Activated CD8-positive, alpha-beta T cell treated with anti-CD3 and anti-CD28 coated beads, Interleukin-2, amount 10 ng/mL, durations not matched to agents 7 days and 5 days (primary cell): ENCODE results near the gene ATAT1. TPM values are rescaled to one million over a fixed set of nuclear protein-coding genes. Genes with fewer than 3 reads are reported as not detected.
A peak's percentile ranks its signal among the peaks of the same experiment; 100 is the strongest.

Experiments used
- ATAC-seq: fragments of 150-1000 bp; cut with Tn5 transposase; one replicate; pipeline ENCODE4 v1.10.0; 2021; ENCODE audit warnings: moderate library complexity
- CTCF ChIA-PET: fragments of 350-600 bp; sonication (Branson Sonifier 250); formaldehyde crosslinking; loops from one replicate; lab custom pipeline; 2021; ENCODE audit warnings: antibody characterized with exemption; lab: Charles Lee
- POLR2A ChIA-PET: fragments of 350-600 bp; sonication (Branson Sonifier 250); formaldehyde crosslinking; loops from one replicate; lab custom pipeline; 2021; ENCODE audit warnings: antibody characterized with exemption; lab: Charles Lee
- DNase-seq: peaks from one replicate; pipeline ENCODE4 v3.0.0-alpha.2; 2020
- H3K27ac Mint-ChIP-seq: one replicate; pipeline ENCODE4 v1.8.0; 2021; ENCODE audit warnings: mild to moderate bottlenecking, mixed read lengths
- H3K27me3 Mint-ChIP-seq: one replicate; pipeline ENCODE4 v1.8.0; 2021; ENCODE audit warnings: low read depth, mixed read lengths
- H3K36me3 Mint-ChIP-seq: one replicate; pipeline ENCODE4 v1.8.0; 2021; ENCODE audit warnings: low read depth, mixed read lengths
- H3K4me1 Mint-ChIP-seq: one replicate; pipeline ENCODE4 v1.8.0; 2021; ENCODE audit warnings: low read depth, mixed read lengths
- H3K4me3 Mint-ChIP-seq: one replicate; pipeline ENCODE4 v1.8.0; 2021; ENCODE audit warnings: mild to moderate bottlenecking, mixed read lengths
- H3K9me3 Mint-ChIP-seq: one replicate; pipeline ENCODE4 v1.8.0; 2022; ENCODE audit warnings: mixed read lengths; ENCODE audit not compliant: insufficient read depth
- total RNA-seq, 2 experiments: library from RNA; stranded (reverse); gene quantifications; one replicate each; pipeline ENCODE4 v1.2.3, GENCODE V29; 2021

The ATAT1 gene
- total RNA-seq, 2 experiments from 2014 or later = 10.0 to 10.5 TPM

DNA sequence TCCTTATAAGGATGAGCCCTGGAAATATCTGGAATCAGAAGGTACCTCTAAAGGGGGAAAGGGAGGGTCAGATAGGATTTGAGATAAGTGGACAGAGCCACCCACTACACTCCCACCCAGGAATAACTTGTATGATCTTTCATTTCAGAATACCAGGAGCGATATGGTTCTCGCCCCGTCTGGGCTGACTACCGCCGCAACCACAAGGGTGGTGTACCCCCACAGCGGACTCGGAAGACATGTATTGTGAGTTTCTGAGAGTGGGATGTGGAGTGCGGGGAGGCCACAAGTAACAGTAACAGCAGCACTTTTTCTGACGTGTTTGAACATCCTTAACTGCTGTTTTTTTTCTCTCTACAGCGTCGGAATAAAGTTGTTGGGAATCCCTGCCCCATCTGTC lies 7.1 kb upstream of the ATAT1 start:
- Mint-ChIP-seq H3K27ac (peak overlapping the region; percentile 98), H3K36me3 (peaks cover 60% of the 10 kb centered on the region), H3K4me3 (peak overlapping the region; percentile 93), H3K27me3 (peaks cover 2% of the 10 kb centered on the region), H3K4me1 (peaks cover 15% of the 10 kb centered on the region), H3K9me3 (no peaks in the 10 kb centered on the region)
- ChIA-PET POLR2A (no interaction called here), CTCF (interaction anchor here (2.8 to 3.2 kb wide), 2 partner anchors 78 to 111 kb away, joined by 12 to 14 read pairs; no protein-coding TSS in a partner anchor)
- DNase-seq (no peak), ATAC-seq (no peak)

DNA sequence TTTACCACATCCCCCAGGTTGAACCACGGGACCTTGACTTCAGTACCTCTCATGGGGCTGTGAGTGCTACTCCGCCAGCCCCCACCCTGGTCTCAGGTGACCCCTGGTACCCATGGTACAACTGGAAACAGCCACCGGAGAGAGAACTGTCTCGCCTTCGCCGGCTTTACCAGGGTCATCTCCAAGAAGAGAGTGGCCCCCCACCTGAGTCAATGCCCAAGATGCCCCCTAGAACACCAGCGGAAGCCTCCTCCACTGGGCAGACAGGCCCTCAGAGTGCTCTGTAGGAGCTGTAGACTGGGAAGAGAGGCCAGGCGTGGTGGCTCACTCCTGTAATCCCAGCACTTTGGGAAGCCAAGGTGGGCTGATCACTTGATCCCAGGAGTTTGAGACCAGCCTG lies 1.2 kb upstream of the ATAT1 start:
- Mint-ChIP-seq H3K4me1 (peaks cover 27% of the 10 kb centered on the region), H3K36me3 (peaks cover 53% of the 10 kb centered on the region), H3K27ac (peak overlapping the region; percentile 98), H3K27me3 (no peaks in the 10 kb centered on the region), H3K4me3 (no peak overlapping the region), H3K9me3 (no peaks in the 10 kb centered on the region)
- CTCF ChIA-PET = interaction anchor here (0.7 to 1.6 kb wide), 5 partner anchors 11 to 143 kb away, joined by 3 to 7 read pairs (median 4); no protein-coding TSS in a partner anchor
- POLR2A ChIA-PET = interaction anchor here (0.7 to 1.9 kb wide), 4 partner anchors 8 to 97 kb away, joined by 3 to 11 read pairs (median 3); partner anchors contain the start of genes MRPS18B and PPP1R10
- ATAC-seq (no peak), DNase-seq (no peak)

DNA sequence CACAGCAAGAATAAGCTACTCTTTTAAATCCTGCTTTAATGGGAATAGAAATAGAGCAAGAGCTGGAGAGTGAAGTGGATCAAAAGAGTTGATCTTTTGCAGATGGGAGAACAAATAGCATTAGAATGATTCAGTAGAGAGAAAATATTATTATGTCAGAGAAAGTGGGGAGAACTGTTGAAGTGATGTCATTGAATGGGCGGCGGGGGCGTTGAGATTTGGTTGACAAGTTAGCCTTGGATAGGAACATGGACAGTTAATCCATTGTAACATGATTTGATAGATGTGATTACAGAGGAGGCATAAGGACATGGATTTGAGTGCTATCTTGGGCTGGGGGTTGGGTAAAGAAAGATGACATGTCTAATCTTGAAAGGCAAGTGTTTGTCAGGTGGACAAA lies 9.2 kb downstream of the ATAT1 start:
- no peak overlapping the region for H3K27ac Mint-ChIP-seq
- CTCF ChIA-PET = no interaction called here
- ATAC-seq (no peak), DNase-seq (no peak)
- no peak overlapping the region for H3K4me3 Mint-ChIP-seq
- POLR2A ChIA-PET = interaction anchor here (1.2 kb wide), 1 partner anchor 21 kb away, joined by 4 read pairs; no protein-coding TSS in a partner anchor
- H3K36me3 Mint-ChIP-seq = peaks cover 23% of the 10 kb centered on the region
- no peaks in the 10 kb centered on the region for H3K27me3 Mint-ChIP-seq
- peaks cover 8% of the 10 kb centered on the region for H3K4me1 Mint-ChIP-seq
- no peaks in the 10 kb centered on the region for H3K9me3 Mint-ChIP-seq

DNA sequence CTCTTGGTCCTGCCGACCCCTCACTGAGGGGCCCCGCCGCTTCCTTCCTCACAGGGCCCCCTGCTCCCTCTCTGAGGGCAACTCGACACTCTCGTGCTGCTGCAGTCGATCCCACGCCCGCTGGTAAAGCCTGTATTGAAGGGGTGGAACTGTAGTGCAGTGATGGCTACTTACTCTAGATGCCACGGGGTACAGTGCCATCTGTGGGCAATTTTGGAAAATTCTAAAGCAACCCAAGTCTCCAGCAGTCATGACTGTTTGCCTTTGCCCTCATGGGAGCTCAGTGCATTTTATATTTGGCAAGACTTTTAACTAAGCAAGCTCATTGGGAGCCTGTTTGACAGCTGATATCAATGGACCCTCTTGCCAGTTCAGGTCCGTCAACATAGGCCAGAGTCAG lies 13.8 kb downstream of the ATAT1 start:
- Mint-ChIP-seq H3K27ac (peak overlapping the region; percentile 83), H3K4me3 (no peak overlapping the region), H3K27me3 (no peaks in the 10 kb centered on the region), H3K36me3 (peaks cover 17% of the 10 kb centered on the region), H3K9me3 (no peaks in the 10 kb centered on the region), H3K4me1 (peaks cover 25% of the 10 kb centered on the region)
- peak; percentile 57 for ATAC-seq
- no peak for DNase-seq
- ChIA-PET POLR2A (interaction anchor here (0.5 to 2.1 kb wide), 4 partner anchors 23 to 41 kb away, joined by 4 to 12 read pairs (median 6); partner anchors contain the start of genes MRPS18B and PPP1R10), CTCF (interaction anchor here (0.9 to 2.1 kb wide), 17 partner anchors 11 to 447 kb away, joined by 3 to 9 read pairs (median 5); partner anchors contain the start of genes DHX16, MDC1 and MRPS18B)

DNA sequence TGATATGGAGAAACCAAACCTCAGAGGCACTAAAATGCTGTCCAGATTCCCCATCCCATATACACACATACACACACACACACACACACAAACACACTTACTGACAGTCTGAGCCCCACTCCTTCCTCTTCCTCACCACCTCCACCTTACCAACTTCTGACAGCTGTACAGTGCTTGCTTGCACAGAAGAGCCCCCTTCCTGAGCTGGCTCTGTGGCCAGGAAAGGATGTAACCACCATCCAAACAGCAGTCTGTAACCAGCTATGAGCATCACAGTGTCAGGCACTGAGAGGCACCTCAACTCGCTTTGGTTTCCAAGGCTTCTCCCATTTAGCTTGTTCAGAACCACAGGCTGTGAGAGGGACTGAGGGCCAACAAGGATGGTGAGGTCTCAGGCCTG lies 14.4 kb downstream of the ATAT1 start:
- DNase-seq (peak; percentile 64), ATAC-seq (peak; percentile 86)
- Mint-ChIP-seq H3K9me3 (no peaks in the 10 kb centered on the region), H3K36me3 (peaks cover 14% of the 10 kb centered on the region), H3K4me3 (peak overlapping the region; percentile 7), H3K27me3 (no peaks in the 10 kb centered on the region), H3K4me1 (peaks cover 30% of the 10 kb centered on the region), H3K27ac (peak overlapping the region; percentile 83)
- CTCF ChIA-PET = interaction anchor here (0.8 to 2.1 kb wide), 16 partner anchors 11 to 446 kb away, joined by 3 to 9 read pairs (median 5); partner anchors contain the start of genes DHX16, MDC1 and MRPS18B
- POLR2A ChIA-PET = interaction anchor here (0.5 to 2.1 kb wide), 5 partner anchors 11 to 42 kb away, joined by 3 to 12 read pairs (median 4); partner anchors contain the start of genes MRPS18B and PPP1R10

DNA sequence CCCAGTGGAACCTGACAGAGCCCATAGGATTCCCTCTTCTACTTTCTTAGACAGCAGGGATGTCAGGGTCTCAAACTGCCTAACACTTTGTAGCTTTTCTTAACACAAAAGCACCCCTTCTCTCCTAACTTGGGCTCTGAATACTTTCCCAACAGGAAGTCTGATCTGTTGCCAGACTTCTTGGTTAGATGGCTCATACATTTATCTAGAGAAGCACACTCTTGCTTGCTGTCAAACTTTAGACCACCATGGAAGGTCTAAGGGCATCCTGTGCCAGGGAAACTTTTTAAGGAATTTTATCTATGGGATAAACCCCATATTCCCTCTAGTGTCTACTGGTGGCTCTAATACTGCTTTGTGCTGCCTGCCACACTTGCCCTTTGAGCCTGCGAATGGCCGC lies 17.0 kb downstream of the ATAT1 start:
- POLR2A ChIA-PET = no interaction called here
- Mint-ChIP-seq H3K27ac (peak overlapping the region; percentile 44), H3K4me3 (no peak overlapping the region), H3K27me3 (no peaks in the 10 kb centered on the region), H3K9me3 (no peaks in the 10 kb centered on the region), H3K36me3 (peaks cover 19% of the 10 kb centered on the region), H3K4me1 (peaks cover 45% of the 10 kb centered on the region)
- ATAC-seq = no peak
- CTCF ChIA-PET = interaction anchor here (1.8 kb wide), 2 partner anchors 87 kb away, joined by 5 to 8 read pairs; no protein-coding TSS in a partner anchor
- DNase-seq = no peak

DNA sequence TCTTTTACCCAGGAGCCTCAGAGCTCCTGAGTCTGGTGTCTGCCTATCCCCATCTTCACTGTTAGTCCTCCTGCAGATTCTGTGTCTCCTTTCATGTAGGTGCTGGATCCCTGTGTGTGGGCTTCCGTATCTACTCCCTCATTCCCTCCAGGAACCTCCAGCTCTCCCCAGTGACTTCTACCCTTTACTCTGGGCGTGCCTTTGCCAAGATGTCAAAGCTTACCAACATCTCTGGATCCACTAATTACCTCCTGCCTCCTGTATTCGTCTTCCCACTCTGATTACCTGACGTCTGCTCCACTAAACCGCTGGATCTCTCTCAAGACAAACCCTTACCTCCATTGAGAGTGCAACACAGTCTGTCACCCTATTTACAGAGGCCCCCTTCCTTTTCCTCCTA lies 18.1 kb downstream of the ATAT1 start:
- no peak for DNase-seq
- ChIA-PET CTCF (interaction anchor here (1.0 to 1.8 kb wide), 3 partner anchors 34 to 86 kb away, joined by 3 to 8 read pairs (median 3); no protein-coding TSS in a partner anchor), POLR2A (interaction anchor here (0.7 kb wide), 1 partner anchor 360 kb away, joined by 7 read pairs; no protein-coding TSS in a partner anchor)
- Mint-ChIP-seq H3K27me3 (no peaks in the 10 kb centered on the region), H3K4me1 (peaks cover 52% of the 10 kb centered on the region), H3K9me3 (no peaks in the 10 kb centered on the region), H3K27ac (peak overlapping the region; percentile 3), H3K36me3 (peaks cover 25% of the 10 kb centered on the region), H3K4me3 (no peak overlapping the region)
- ATAC-seq = no peak

DNA sequence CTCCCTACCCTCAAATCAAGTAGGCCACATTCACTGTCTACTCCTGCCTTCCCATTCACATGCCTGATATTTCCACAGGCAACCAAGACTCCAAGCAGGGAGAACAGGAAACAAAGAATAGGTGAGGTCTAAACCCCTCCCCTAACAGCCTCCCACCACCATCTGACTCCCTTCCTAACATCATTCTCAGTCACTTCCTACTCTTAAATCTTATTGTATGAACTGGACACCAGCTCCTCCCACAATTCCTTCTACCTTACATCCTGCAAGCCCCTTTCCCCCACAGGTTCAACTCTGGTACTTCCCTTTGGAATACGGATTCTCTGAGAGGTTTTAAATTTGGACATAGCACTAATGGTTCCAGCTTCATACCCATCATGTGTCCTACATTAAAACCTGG lies 19.3 kb downstream of the ATAT1 start:
- CTCF ChIA-PET = interaction anchor here (1.2 to 1.4 kb wide), 2 partner anchors 27 to 33 kb away, joined by 3 to 7 read pairs; partner anchors contain the start of gene DHX16

DNA sequence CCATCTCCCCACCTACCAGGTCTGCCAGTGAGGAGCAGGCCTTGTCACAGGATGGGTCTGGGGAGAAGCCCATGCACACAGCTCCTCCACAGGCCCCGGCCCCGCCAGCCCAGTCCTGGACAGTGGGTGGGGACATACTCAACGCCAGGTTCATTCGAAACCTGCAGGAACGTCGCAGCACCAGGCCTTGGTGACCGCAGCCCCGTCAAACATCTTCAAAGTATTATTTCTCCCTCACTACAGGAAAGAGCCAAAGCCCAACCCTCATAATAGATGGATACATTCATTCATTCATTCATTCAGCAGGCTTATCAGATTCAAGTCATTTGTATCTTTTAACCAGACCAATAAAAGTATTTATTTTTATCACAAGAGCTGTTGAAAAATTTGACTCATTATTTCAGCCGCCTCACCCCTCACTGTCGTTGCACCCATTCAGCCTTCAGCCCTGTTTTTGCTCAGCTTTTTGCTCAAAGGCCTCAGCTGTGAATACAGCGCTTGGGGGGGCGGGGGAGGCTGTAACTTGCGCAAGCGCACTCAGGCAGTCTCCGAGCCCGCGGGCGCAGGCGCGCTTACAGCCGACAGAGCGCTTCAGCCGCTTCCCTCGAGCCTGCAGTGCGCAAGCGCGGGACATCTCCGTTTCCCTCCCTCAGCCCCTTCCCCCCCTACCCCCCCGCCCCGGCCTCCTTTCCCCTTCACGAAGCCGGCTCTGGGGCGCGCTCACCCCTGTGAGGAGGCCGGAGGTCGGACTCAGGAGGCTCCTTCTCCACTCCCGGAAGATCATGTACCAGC lies 20.0 kb downstream of the ATAT1 start, which contains the start of gene C6orf136:
C6orf136 (plus strand) TSS at position 684 of the 792 bp plus-strand sequence; CDS start at position 783, 99 bp downstream.
- Mint-ChIP-seq H3K27me3 (no peaks in the 10 kb centered on the region), H3K27ac (peak within 1 kb of the TSS; percentile 93), H3K9me3 (no peaks in the 10 kb centered on the region), H3K4me1 (peaks cover 38% of the 10 kb centered on the region), H3K36me3 (peaks cover 32% of the 10 kb centered on the region), H3K4me3 (peak within 1 kb of the TSS; percentile 91)
- DNase-seq (peak; percentile 96), ATAC-seq (peak; percentile 80)
- ChIA-PET POLR2A (interaction anchor here (1.0 to 1.5 kb wide), 4 partner anchors 29 to 71 kb away, joined by 3 to 13 read pairs (median 8); partner anchors contain the start of genes MDC1, MRPS18B and PPP1R10), CTCF (interaction anchor here (1.4 kb wide), 1 partner anchor 26 kb away, joined by 7 read pairs; the partner anchor contains the start of gene DHX16)

More for the DNA sequence above, 19.3 kb downstream of the ATAT1 start:
- H3K4me1 Mint-ChIP-seq = peaks cover 43% of the 10 kb centered on the region
- H3K27ac Mint-ChIP-seq = no peak overlapping the region
- H3K36me3 Mint-ChIP-seq = peaks cover 27% of the 10 kb centered on the region
- DNase-seq (no peak), ATAC-seq (no peak)
- H3K27me3 Mint-ChIP-seq = no peaks in the 10 kb centered on the region
- no peaks in the 10 kb centered on the region for H3K9me3 Mint-ChIP-seq
- POLR2A ChIA-PET = interaction anchor here (1.1 to 1.5 kb wide), 3 partner anchors 28 to 71 kb away, joined by 5 to 13 read pairs (median 11); partner anchors contain the start of genes MDC1, MRPS18B and PPP1R10
- peak overlapping the region; percentile 91 for H3K4me3 Mint-ChIP-seq

DNA sequence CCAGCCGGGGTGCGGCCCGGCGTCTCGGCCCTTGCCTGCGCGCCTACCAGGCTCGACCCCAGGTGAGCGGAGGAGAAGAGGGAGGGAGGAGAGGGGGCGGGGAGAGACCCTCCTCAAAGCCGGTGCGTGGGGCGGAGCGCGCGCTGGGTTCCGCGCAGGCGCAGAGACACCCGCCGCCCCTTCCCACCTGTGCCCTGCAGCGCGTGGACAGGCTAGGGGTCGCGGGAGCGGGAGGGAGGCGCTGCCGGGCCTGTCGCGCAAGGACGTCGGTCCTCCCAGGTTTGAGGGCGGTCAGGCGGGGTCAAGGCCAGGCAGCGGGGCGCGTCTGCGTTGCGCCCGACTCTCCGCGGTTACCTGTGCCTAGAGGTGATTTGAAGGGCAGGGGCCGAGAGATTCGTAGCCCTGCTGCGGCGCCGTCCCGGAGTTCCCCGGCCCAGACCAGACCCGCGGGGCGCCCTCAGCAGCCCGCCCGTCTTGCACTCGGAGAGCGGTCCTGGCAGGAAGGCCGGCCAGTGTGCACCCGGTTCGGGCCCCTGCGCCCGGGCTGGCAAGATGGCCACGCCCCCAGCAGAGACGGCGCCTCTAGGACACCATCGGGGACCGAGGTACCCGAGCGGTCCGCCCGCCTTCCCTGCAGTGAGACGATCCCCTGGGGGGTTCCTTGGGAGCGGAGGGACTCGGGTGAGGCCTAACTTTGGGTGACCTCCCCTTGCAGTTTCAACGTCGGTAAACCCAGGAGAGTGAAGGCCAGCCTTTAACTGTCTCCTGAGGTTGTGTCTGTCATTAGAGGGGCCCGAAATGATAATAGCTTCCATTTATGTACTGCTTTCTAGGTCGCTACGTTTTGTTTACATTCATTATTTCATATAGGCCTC lies 20.8 kb downstream of the ATAT1 start:
- Mint-ChIP-seq H3K36me3 (peaks cover 37% of the 10 kb centered on the region), H3K9me3 (no peaks in the 10 kb centered on the region), H3K27ac (peak overlapping the region; percentile 93), H3K4me3 (peak overlapping the region; percentile 91), H3K4me1 (peaks cover 33% of the 10 kb centered on the region), H3K27me3 (no peaks in the 10 kb centered on the region)
- ChIA-PET CTCF (interaction anchor here (0.8 to 1.5 kb wide), 7 partner anchors 18 to 440 kb away, joined by 3 to 7 read pairs (median 3); partner anchors contain the start of genes DHX16, MRPS18B and PPP1R10), POLR2A (interaction anchor here (0.7 to 1.5 kb wide), 8 partner anchors 11 to 70 kb away, joined by 3 to 13 read pairs (median 4); partner anchors contain the start of genes MDC1, MRPS18B and PPP1R10)
- peak; percentile 82 for DNase-seq
- peak; percentile 82 for ATAC-seq
